Uterus (tissue), 4 donors: ENCODE measurements around the gene ANKRD11. TPM values are rescaled to one million over a fixed set of nuclear protein-coding genes. Genes with fewer than 3 reads are reported as not detected.
A peak's percentile ranks its signal among the peaks of the same experiment; 100 is the strongest.

ENCODE experiments used
- DNase-seq, 2 donors: peaks; one replicate each; pipeline ENCODE4 v3.0.0-alpha.2; 2019 to 2020
- H3K27ac ChIP-seq, 2 donors: fragments of 200-600 bp; sonication (generic); 1 replicate in 1 of 2; 2 replicates in 1 of 2; pipeline ENCODE4 v1.5.1; 2016 to 2018
- H3K27me3 ChIP-seq, 2 donors: fragments of 200-600 bp; sonication (generic); one replicate each; pipeline ENCODE4 v1.5.1; 2018 to 2019; ENCODE audit warnings: control low read depth in 1 of 2
- H3K36me3 ChIP-seq, 2 donors: fragments of 200-600 bp; sonication (generic); one replicate each; pipeline ENCODE4 v1.5.1; 2019; ENCODE audit warnings: control low read depth in 1 of 2
- H3K4me1 ChIP-seq, 2 donors: fragments of 200-600 bp; sonication (generic); one replicate each; pipeline ENCODE4 v1.5.1; 2018 to 2019; ENCODE audit warnings: control low read depth in 1 of 2
- H3K4me3 ChIP-seq, 2 donors: fragments of 200-600 bp; sonication (generic); 1 replicate in 1 of 2; 2 replicates in 1 of 2; pipeline ENCODE4 v1.5.1; 2018 to 2019; ENCODE audit warnings: mild to moderate bottlenecking in 1 of 2
- H3K9me3 ChIP-seq, 2 donors: fragments of 200-600 bp; sonication (generic); one replicate each; pipeline ENCODE4 v1.5.1; 2019; ENCODE audit warnings: control low read depth in 1 of 2
- POLR2A ChIP-seq, 2 donors: fragments of 450-650 bp; IDR thresholded peaks; one replicate each; pipeline ENCODE4 v1.6.1; 2016; ENCODE audit warnings: antibody characterized with exemption in 2 of 2, mild to moderate bottlenecking in 1 of 2, moderate library complexity in 1 of 2
- intact Hi-C: fragments of 100-400 bp; cut with DNase I; formaldehyde crosslinking; loops from one replicate; pipeline ENCODE4 v1.15.1; 2023; ENCODE audit warnings: low total_unique reads
- total RNA-seq, 4 donors: library from RNA; depleted of rRNA in 3 of 4; stranded (reverse); fragments of >200 nt in 3 of 4; gene quantifications; one replicate each; pipeline versions ENCODE4 v1.1.0 to v1.2.4, GENCODE V29; 2014 to 2023
- TF ChIP-seq, protein P1 (sequence below), 4 experiments: fragments of 200-600 bp in 2 of 4; fragments of 450-650 bp in 2 of 4; sonication (generic) in 2 of 4; IDR thresholded peaks; one replicate each; pipeline ENCODE4 v1.5.1; 2016 to 2019; ENCODE audit warnings: antibody characterized with exemption in 4 of 4, mild to moderate bottlenecking in 2 of 4, moderate library complexity in 1 of 4
- donor health status: DM: yes; HTN: yes; CAD: no.

ANKRD11 gene
- total RNA-seq, 4 donors from 2014 or later, result 20.5 to 182 (median 45.5) TPM

GRCh38 chr16:89298623-89299225 is 191.6 kb downstream of the ANKRD11 start:
- no peaks in the 10 kb centered on the region for H3K36me3 ChIP-seq
- DNase-seq, result no peak
- TF ChIP-seq, protein P1, sequence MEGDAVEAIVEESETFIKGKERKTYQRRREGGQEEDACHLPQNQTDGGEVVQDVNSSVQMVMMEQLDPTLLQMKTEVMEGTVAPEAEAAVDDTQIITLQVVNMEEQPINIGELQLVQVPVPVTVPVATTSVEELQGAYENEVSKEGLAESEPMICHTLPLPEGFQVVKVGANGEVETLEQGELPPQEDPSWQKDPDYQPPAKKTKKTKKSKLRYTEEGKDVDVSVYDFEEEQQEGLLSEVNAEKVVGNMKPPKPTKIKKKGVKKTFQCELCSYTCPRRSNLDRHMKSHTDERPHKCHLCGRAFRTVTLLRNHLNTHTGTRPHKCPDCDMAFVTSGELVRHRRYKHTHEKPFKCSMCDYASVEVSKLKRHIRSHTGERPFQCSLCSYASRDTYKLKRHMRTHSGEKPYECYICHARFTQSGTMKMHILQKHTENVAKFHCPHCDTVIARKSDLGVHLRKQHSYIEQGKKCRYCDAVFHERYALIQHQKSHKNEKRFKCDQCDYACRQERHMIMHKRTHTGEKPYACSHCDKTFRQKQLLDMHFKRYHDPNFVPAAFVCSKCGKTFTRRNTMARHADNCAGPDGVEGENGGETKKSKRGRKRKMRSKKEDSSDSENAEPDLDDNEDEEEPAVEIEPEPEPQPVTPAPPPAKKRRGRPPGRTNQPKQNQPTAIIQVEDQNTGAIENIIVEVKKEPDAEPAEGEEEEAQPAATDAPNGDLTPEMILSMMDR (IDR thresholded peaks at IDR 0.05), result no peak
- TF ChIP-seq POLR2A (IDR thresholded peaks at IDR 0.05), result no peak
- intact Hi-C loops, result no loop called here
- no peaks in the 10 kb centered on the region for H3K9me3 ChIP-seq
- no peak overlapping the region for H3K27ac ChIP-seq
- H3K4me1 ChIP-seq, result peaks cover 0 to 21% of the 10 kb centered on the region in 2 donors
- no peak overlapping the region for H3K4me3 ChIP-seq
- no peaks in the 10 kb centered on the region for H3K27me3 ChIP-seq

- H3K36me3 ChIP-seq, result no peaks in the 10 kb centered on the region
- no peak overlapping the region for H3K27ac ChIP-seq
- H3K27me3 ChIP-seq, result no peaks in the 10 kb centered on the region
- TF ChIP-seq, protein P1 (IDR thresholded peaks at IDR 0.05), result no peak
- TF ChIP-seq POLR2A (IDR thresholded peaks at IDR 0.05), result no peak
- DNase-seq, result no peak
- H3K4me1 ChIP-seq, result peaks cover 0 to 21% of the 10 kb centered on the region in 2 donors
- H3K9me3 ChIP-seq, result no peaks in the 10 kb centered on the region
- H3K4me3 ChIP-seq, result no peak overlapping the region
- intact Hi-C loops, result no loop called here
Observed at GRCh38 chr16:89297910-89298545, 192.3 kb downstream of the ANKRD11 start.

GRCh38 chr16:89297156-89297874 is 193.0 kb downstream of the ANKRD11 start:
- no peak for DNase-seq
- Histone ChIP-seq H3K36me3 (no peaks in the 10 kb centered on the region), H3K4me1 (peaks cover 0 to 21% of the 10 kb centered on the region in 2 donors), H3K27ac (peak overlapping the region in 1 of 2 donors; percentile 3), H3K27me3 (no peaks in the 10 kb centered on the region), H3K9me3 (no peaks in the 10 kb centered on the region), H3K4me3 (no peak overlapping the region)
- TF ChIP-seq POLR2A (IDR thresholded peaks at IDR 0.05), result no peak
- TF ChIP-seq, protein P1 (IDR thresholded peaks at IDR 0.05), result no peak
- intact Hi-C loops, result no loop called here

DNA sequence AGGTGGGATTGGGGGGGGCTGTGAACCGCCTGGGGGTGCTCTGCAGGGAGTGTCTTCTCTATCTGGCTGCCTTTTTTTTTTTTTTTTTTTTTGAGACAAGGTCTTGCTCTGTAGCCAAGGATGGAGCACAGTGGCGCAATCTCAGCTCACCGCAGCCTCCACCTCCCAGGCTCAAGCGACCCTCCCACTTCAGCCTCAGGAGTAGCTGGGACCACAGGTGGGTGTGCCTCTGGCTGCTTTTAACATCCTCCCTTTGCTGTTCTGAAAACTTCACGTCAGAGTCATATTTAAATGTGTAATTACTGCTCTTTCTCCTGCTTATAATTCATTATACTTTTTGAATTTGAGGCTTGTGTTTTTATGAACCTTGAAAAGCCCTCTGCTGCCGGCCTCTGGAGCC is 194.4 kb downstream of the ANKRD11 start:
- no peak for TF ChIP-seq POLR2A (IDR thresholded peaks at IDR 0.05)
- TF ChIP-seq, protein P1 (IDR thresholded peaks at IDR 0.05), result no peak
- no peak for DNase-seq
- Histone ChIP-seq H3K27me3 (no peaks in the 10 kb centered on the region), H3K27ac (no peak overlapping the region), H3K36me3 (no peaks in the 10 kb centered on the region), H3K4me1 (peaks cover 0 to 16% of the 10 kb centered on the region in 2 donors), H3K4me3 (no peak overlapping the region), H3K9me3 (no peaks in the 10 kb centered on the region)
- intact Hi-C loops, result no loop called here
